ENCODE data around the gene SLC16A3.
"Not testable (repeated sequence)": the region's sequence is repeated elsewhere in the genome, so short reads cannot be mapped to it uniquely, and the experiment has no call there.

Gene SLC16A3

DNA sequence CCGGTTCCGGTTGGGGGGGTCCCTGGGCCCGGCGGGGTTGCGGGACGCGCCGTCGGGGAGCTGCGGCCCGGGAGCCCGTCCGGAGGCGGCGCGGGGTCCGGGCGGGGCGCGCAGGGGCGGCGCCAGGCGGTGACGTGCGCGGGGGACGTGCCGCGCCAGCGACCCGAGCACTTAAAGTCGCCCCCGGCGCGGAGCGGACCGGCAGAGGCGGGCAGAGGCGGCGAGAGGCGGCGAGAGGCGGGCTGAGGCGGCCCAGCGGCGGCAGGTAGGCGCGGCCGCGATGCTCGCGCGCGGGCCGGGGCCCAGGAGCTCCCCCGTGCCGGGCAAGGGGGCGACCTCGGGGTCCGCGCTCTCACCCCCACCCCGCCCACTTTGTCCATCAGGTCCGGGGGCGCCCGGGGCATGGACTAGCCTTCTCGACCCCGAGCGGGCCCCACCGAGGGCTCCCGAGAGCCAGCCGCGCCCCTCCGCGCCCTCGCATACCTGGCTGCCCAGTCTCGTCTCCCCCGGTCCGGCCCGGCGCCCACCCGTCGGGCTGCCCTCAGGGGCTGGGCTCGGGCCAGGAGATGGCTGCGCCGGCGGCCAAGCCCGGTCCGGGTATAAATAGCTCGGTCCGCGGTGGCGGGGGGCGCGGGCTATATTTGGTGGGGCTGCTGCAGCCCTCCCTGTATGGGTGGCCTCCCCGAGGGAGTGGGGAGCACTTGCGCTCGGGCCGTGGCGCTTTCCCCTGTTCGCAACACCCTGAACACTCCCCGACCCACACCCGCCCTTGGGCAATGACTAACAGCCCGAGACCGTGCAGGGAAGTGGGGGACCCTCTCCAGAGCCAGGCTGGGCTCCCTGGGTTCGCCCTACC, at the start of gene SLC16A3:
Gene SLC16A3, plus strand, starts transcription at position 201 of the 856 bp plus-strand sequence. CDS start 6,967 bp downstream, outside the sequence.
- DNase-seq (ENCODE audit: low read depth): no peak

GRCh38 chr17:82179412-82179811, 49.4 kb upstream of the SLC16A3 start:
- no peak for DNase-seq (ENCODE audit: low read depth)

DNA sequence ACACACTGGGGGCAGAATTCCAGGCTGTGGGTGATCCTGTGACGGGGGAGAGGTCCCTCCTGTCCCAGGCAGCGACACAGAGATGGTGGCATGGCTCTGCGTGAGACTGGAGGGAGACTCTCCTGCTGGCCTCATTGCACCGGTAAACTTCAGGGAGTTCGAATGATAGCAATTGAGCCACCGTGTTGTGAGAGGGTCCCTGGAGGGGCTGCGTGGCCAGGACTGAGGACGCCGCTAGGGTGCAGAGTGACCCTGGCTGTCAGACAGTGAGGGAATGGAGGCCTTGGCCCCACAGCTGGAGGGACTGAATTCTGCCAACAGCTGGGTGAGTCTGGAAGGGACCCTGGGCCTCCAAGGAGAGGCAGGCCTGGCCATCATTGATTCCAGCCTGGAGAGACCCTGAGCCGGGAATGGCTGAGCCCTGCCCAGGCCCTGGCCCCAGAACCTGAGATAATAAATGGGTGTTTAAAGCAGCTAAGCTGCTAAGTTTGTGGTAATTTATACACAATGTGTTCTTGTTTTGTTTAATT, 48.8 kb upstream of the SLC16A3 start:
- no peak for DNase-seq (ENCODE audit: low read depth)

DNA sequence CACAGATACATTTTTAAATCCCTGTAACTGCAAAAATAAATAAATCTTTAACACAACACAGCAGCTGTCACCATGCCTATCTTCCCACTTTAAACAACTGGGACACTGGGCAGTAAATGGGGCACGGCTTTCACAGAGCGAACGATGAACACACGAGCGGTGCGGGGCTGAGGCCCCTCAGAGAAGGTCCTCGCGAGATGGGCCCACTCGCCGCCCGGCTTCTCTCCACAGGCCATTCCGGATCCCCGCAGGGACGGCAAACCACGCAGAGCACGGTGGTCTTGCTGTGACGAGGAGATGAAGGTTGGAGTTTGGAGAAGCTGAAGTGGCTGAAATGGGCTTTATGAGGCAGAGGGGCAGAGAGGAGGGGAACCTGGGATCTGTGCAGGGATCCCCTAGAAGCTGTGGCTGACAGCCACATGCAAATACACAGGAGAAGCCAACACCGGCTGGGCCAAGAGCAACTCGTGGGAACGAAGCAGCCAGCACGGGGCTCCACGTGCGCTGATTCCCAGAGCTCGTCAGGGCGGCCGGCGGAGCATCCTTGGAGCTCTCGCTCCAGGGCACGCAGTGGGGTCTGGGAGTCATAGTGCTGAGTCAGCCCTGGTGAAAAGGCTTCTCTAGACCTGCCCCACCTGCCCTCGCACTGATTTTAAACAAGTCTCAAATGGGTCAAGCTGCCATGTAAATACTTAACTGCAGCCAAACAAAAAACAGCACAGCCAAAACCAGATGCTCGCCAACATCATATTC, 47.9 kb upstream of the SLC16A3 start:
- no peak for DNase-seq (ENCODE audit: low read depth)

DNA sequence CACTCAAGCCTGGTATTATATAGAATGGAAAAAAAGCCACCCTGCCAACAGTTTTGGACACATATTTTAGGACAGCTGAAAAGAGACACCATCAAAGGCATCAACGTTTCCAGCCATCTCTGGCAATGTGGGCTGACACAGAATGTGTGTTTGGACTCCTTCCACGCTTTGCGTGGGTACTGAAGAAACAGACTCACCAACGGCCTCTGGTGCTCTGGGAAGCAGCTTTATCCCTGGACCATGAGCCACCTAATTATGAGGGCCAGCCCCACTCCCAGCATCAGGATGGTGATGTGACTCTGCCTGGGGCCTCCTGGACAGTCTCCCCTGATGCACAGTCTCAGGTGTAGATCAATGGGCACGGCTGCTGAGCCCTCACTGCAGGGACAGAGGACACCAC, 44.1 kb upstream of the SLC16A3 start:
- DNase-seq (ENCODE audit: low read depth): no peak

DNA sequence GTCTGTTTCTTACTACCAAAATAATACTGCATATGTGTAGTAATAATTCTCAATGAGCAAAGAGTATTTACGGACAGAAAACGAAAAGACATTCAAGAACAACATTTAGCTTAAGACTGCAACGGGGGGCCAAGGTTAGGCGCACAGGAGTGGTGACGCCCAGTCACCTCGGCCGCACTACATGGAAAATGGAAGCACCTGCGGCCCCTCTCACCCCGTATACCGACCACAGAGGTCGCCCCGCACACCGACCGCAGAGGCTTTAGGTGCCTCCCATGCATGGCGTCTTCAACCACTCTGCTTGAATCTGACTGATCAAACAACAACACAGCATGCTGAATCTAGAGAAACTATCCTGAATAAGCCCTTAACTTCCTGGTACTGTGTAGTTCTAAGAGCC, 42.6 kb upstream of the SLC16A3 start:
- no peak for DNase-seq (ENCODE audit: low read depth)

DNA sequence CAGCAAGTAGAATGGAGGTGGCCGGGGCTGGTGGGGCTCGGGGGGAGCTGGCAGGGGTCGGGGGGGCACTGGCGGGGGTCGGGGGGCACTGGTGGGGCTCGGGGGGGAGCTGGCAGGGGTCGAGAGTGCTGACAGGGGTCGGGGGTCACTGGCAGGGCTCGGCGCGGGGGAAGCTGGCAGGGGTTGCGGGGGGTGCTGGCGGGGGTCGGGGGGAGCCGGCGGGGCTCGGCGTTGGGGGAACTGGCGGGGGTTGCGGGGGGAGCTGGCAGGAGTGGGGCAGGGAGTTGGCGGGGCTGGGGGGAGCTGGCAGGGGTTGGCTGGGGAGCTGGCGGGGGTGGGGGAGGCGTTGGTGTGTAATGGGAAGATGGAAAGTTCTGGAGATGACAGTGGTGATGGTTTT, 41.3 kb upstream of the SLC16A3 start:
- DNase-seq (ENCODE audit: low read depth): no peak

GRCh38 chr17:82188001-82188961, 40.6 kb upstream of the SLC16A3 start:
- DNase-seq (ENCODE audit: low read depth): no peak

- not testable (repeated sequence) for DNase-seq (ENCODE audit: low read depth)
Observed at GRCh38 chr17:82193050-82193449, 35.8 kb upstream of the SLC16A3 start.

DNA sequence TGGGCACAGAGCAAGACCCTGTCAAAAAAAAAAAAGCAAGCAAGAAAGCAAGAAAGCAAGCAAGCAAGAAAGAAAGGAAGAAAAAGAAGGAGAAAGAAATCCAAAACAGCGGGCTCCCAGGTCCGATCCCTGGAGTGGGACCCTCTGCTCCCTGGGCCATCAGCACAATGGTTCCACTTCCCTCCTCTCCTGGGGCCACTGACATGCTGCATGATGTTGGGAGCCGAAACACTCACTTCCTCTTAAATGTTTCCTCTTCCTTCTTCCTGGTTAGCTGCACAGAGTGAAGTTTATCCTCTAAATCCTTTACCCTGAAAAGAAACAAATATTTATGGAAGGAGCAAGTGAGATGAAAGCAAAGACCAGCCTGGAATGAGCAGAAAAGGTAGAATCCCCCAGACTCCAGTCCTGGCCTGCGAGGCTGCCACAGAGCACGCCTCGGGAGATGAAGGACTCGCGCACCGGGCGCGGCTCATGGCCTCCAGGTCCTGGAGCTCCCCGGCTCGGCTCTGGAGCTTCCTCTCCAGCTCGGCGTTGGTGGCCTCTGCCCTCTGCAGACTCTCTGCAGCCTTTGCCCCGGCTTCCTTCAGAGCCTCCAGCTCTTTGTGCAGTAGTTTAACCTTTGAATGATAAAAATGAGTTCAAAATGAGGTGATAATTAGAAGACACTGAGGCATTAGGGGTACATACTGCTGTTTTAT, 35.2 kb upstream of the SLC16A3 start:
- no peak for DNase-seq (ENCODE audit: low read depth)

DNA sequence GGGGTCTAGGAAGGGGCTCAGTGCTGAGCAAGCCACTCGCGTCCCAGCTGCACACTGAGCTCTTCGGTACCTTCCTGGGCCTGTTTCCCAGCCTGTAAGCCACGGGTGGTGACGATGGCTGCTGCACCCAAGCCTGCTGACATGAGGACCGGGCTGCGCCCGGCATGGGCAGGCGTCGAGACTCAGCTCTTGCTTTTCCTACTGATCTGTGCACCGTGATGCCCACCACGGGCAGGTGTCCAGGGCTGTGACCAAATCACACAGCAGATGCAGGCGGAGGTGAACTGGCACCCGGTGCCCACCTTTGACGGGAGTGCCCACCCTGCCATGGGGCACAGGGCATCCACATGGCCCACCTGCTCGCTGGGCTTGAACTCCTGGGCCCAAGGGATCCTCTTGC, 34.1 kb upstream of the SLC16A3 start:
- DNase-seq (ENCODE audit: low read depth): no peak

DNA sequence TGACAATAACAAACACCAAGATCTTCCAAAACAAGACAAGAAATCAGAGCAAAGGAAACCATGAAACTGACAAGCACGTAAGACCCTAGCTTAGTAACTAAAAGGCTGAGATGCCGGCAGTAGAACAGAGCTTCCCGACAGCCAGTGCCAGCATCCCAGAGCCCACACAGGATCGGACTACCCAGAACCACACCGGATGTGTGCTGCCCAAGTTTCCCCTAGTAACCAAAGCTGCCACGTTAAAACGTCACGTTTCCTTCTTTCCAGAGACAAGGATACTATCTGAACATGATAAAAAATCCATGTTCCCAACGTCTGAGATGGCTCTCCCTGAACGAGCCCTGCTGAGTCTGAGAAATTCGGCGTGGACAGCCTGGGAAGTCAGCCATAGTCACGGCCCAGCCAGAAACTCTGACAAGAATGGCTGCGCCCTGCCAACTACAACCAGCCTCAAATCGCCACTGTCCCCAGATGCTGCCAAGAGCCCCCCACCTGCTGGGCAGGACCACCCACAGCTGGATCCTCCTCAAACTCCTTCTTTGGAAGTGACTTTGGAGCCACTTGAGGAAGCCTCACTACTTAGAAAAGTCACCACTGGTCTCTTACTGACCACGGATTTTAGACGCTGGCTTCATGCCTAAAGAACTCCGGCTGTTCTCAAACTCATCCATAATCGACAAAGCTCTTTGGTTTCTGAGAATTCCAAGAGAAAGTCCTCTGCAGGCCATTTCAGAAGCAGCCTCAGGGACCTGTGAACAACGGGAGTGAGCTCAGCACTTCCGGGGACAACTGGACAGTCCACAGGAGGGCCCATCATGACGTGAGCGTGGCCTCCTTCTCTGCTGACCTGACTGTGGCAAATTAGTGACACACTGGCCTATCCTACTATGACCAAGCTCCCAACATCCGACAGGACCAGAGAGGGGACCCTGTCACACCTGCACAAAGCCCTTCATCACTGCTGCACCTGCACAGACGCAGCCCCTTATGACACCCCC, 32.9 kb upstream of the SLC16A3 start:
- DNase-seq (ENCODE audit: low read depth): no peak

- DNase-seq (ENCODE audit: low read depth): no peak
Observed at GRCh38 chr17:82198092-82198491, 30.8 kb upstream of the SLC16A3 start.

DNA sequence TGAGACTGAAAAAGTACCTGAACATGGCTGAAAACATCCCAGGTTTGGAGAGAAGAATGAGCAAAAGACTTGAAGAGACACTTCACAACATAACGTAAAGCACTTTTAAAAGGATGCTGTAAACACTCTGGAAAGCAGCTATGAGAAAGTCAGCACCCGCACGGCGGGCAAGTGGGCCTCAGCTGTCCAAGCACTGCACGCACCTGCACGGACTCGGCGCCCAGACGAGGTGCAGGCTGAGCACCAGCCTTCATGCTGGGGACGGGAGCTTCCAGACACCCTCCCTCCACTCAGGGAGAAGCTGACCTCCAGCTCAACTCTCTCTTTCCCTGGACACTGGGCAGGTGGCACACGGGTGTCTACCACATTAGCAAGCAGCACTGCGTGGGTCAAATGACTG, 29.3 kb upstream of the SLC16A3 start:
- no peak for DNase-seq (ENCODE audit: low read depth)

- DNase-seq (ENCODE audit: low read depth): no peak
Observed at GRCh38 chr17:82200135-82200534, 28.7 kb upstream of the SLC16A3 start.

DNA sequence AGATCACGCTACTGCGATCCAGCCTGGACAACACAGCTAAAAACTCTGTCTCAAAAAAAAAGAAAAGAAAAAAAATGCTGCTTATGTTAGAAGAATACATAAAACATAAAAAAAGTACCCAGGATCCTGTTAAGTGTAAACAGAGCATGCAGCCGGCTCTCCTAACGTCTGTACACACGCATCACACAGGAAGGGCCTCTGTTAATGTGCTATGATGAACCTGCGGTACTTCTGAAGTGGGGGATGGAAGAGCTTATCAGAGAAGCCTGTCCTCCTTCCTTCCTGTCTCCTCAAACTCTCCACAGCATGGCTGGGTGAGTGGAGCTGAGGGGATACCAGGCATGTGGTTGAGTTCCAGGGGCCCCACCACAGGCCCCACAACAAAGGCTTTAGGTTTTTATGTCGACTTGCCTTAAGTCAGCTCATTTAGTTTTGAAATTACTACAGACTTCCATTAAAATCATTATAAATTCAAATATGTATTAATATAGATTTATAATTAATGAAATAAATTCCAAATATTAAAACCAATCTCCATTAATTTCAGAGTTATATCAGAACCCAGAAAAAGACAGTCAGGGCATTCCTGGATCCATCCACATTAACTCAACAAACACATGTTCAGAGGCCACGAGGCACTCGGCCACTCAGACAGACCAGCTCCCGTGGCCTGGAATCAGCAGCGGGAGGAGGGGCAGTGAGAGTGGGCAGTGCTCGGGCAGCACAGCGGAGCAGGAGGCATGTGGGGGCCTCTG, 27.9 kb upstream of the SLC16A3 start:
- DNase-seq (ENCODE audit: low read depth): no peak

DNA sequence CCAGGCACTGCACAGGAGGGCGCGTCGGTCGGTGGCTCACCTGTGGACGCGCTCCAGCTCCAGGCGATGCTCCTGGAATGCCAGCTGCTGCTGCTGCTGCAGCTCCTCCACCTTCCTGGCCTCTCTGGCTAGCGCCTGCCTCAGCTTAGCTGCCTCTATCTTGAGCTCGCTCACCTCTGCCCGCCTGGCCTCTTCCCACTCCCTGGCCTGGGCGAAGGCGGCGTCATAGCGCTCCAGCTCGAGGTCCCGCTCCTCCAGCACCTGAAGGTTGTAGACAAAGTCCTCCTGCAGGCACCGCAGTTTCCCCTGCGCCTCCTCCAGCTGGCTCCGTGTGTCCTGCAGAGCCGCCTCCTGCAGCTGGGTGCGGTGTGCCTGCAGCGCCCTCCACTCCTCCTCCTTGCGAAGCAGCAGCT, 27.3 kb upstream of the SLC16A3 start:
- no peak for DNase-seq (ENCODE audit: low read depth)

DNA sequence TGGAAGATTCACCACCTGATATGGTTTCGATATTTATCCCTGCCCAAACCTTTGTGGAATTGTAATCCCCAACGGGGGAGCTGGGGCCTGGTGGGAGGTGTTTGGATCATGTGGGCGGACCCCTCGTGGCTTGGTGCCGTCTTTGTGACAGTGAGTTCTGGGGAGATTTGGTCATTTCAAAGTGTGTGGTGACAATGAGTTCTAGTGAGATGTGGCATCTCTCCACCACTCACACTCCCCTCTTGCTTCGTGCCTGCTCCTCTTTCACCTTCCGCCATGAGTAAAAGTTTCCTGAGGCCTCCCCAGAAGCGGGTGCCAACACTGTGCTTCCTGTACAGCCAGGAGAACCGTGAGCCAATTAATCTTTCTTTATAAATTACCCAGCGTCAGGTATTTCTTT, 25.9 kb upstream of the SLC16A3 start:
- no peak for DNase-seq (ENCODE audit: low read depth)

GRCh38 chr17:82203920-82204319, 24.9 kb upstream of the SLC16A3 start:
- no peak for DNase-seq (ENCODE audit: low read depth)
